ENCODE data around the gene CEP85L.
A peak's percentile ranks its signal among the peaks of the same experiment; 100 is the strongest.

Gene CEP85L

GRCh38 chr6:118651282-118652050 is at the start of gene CEP85L:
CEP85L (minus strand) TSS chr6:118651591; CDS start chr6:118651269, 322 bp downstream.
- DNase-seq = peak; percentile 86

DNA sequence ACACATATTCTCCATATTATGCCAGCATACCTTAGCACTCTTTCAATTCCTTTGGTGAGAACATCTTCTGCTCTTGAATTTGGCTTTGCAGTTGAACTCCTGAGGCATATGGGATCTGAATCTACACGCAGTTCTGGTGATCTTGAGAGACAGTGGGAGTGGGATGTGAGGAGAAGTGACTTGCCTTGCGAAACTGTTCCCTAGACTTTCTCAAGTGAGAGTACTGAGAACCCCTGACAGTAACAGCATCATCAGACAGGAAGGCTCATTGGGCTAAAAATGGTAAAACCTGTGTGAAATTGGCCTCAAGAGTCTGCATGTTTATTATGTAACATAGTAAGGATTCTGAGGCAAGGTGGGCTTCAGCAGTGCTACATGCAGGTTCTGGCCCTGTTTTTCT is 49.1 kb upstream of the CEP85L start:
- DNase-seq = no peak

GRCh38 chr6:118697554-118697953 is 46.2 kb upstream of the CEP85L start:
- no peak for DNase-seq

GRCh38 chr6:118696271-118696670 is 44.9 kb upstream of the CEP85L start:
- no peak for DNase-seq

GRCh38 chr6:118693562-118693961 is 42.2 kb upstream of the CEP85L start:
- DNase-seq = no peak

GRCh38 chr6:118685823-118686449 is 34.5 kb upstream of the CEP85L start:
- DNase-seq = no peak

- no peak for DNase-seq
Observed at GRCh38 chr6:118683881-118684872, 32.8 kb upstream of the CEP85L start.

GRCh38 chr6:118680452-118681095 is 29.2 kb upstream of the CEP85L start:
- DNase-seq = no peak

DNA sequence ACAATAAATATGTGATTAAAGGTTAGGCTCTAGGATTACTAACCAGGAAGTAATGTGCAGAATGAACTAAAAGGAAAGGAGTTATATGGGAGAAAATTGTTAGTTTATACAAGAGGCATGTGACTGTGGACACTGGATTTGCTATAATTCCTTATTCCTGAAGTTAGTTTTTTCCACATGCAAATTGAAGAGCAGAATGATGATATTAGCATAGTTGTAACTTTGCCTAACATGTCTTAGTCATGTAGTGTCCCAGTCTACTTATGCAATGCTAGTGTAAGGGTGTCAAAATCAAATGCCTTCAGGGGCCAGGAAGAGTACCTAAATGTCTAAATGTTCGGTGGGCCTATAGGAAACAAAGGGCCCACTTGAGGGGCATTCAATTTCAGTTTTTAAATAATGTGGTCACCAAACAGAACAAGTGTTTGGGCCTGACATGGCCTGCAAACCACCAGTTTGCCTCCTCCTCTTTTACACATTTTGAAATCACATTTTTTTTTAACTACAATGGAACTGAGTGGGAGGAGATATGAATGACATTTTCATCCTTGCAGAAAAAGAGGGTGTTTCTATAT is 28.0 kb upstream of the CEP85L start:
- no peak for DNase-seq

DNA sequence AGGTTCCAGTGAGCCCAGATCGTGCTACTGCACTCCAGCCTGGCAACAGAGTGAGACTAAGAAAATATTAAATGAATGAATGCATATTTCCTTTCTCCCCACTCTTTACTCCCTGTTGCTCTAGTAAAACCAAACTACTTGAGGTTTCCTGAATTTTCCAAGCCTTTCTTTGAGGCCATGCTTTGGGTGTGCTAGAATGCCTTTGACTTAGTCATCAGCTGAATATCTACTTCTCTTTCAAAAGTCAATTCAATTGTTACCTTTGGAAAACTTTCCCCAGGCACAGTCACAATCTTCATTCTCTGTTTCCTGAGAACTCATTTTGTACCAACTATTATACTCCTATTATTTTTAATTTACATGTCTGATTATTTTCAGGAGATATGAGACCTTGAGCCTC is 27.5 kb upstream of the CEP85L start:
- no peak for DNase-seq

GRCh38 chr6:118677193-118677592 is 25.8 kb upstream of the CEP85L start:
- no peak for DNase-seq

GRCh38 chr6:118675225-118675624 is 23.8 kb upstream of the CEP85L start:
- no peak for DNase-seq

DNA sequence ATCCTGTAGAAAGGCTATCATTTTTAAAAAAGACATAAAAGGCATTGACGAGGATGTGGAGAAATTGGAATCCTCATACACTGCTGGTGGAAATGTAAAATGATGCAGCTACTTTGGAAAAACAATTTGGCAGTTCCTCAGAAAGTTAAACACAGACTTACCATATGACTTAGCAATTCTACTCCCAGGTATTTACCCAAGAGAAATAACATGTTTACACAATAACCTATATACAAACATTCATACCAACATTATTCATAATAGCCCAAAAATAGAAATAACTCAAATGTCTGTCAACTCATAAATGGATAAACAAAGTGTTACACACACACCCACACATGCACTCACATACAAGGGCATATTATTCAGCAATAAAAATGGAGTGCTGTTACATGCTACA is 23.4 kb upstream of the CEP85L start:
- DNase-seq = no peak

- no peak for DNase-seq
Observed at GRCh38 chr6:118672678-118673077, 21.3 kb upstream of the CEP85L start.

GRCh38 chr6:118669561-118669960 is 18.2 kb upstream of the CEP85L start:
- DNase-seq = no peak

- DNase-seq = no peak
Observed at GRCh38 chr6:118668761-118669385, 17.5 kb upstream of the CEP85L start.

GRCh38 chr6:118667988-118668387 is 16.6 kb upstream of the CEP85L start:
- no peak for DNase-seq

DNA sequence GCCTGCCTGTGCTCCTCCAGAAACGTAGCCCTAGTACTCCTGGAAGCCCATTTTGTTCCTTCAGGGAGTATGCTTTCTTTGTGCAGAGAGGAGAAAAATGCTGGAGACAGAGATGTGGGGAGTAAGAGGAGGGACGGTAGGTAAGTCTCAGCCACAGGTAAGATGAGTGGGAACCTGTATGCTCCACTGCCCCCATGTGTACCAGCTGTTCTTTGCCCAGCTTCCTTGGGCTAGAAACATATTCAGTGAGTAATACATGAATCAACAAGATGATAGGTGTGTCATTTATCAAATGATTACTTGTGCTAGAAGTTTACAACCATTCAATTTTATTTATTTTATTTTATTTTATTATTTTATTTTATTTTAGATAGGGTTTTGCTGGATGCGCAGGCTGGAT is 13.6 kb upstream of the CEP85L start:
- DNase-seq = no peak

GRCh38 chr6:118663993-118664985 is 12.9 kb upstream of the CEP85L start:
- DNase-seq = no peak

DNA sequence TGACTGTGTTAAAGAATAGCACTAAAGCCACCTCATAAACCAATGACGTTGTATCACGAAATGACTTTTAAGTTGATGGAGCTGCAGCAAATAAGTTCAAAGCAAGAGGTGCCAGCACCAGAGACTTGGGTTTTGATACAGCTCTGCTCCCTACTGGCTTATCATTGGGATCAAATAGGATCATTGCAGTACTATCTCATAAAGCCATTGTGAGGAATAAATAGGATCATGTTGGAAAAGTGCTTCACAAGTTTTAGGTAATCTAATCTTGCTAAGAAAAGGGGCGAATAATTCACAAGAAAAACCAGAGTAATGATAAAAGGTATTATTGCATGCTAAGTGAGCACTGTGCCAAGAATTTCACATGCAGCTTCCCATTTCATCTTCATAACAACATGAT is 10.4 kb upstream of the CEP85L start:
- no peak for DNase-seq

DNA sequence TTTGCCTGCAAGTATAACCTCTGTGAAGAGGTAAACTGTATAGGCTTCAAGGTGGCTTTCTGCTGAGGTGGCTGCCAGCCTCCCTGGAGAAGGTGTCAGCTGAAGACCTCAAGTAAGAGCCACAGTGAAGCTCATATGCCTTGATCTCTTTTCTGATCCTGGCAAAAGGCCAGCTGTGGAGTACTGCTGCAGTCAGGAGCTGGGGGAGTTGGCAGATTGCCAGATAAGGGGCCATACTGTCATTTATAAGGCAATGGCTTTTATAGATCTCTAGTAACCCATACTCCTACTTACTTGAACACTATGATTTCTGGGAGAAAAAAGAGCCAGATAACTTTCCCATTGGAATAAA is 8.8 kb upstream of the CEP85L start:
- DNase-seq = no peak
